BJ (cell line): ENCODE measurements around the gene ZNF324. TPM values are rescaled to one million over a fixed set of nuclear protein-coding genes. Genes with fewer than 3 reads are reported as not detected.
A peak's percentile ranks its signal among the peaks of the same experiment; 100 is the strongest.

Source experiments
- CTCF ChIA-PET: fragments of 350-600 bp; formaldehyde crosslinking; extraction: SDS; loops from one replicate; lab custom pipeline; 2021; ENCODE audit warnings: antibody characterized with exemption, inconsistent platforms; lab: Yijun Ruan, JAX
- POLR2A ChIA-PET: fragments of 300-600 bp; sonication (Branson Sonifier 250); formaldehyde crosslinking; extraction: SDS; loops from one replicate; lab custom pipeline; 2021; ENCODE audit warnings: antibody characterized with exemption; lab: Charles Lee
- DNase-seq: peaks from one replicate; pipeline ENCODE4 v3.0.0-alpha.2; 2011; ENCODE audit warnings: low read depth
- H3K27me3 ChIP-seq: 2 replicates; pipeline ENCODE4 v1.6.0; 2011; ENCODE audit warnings: low read length; ENCODE audit not compliant: control insufficient read depth, insufficient read depth
- H3K36me3 ChIP-seq: 2 replicates; pipeline ENCODE4 v1.5.1; 2011; ENCODE audit warnings: low read length; ENCODE audit not compliant: control insufficient read depth, insufficient read depth
- H3K4me3 ChIP-seq: 2 replicates; pipeline ENCODE4 v1.5.1; 2011; ENCODE audit warnings: low read depth, mild to moderate bottlenecking, control low read depth, low read length
- polyA plus RNA-seq: library from polyadenylated mRNA; depleted of rRNA; stranded (reverse); fragments of >200 nt; gene quantifications from 2 replicates; pipeline ENCODE4 v1.2.3, GENCODE V29; 2011
- TF ChIP-seq, protein P1 (sequence below): IDR thresholded peaks from 2 replicates; pipeline ENCODE4 v1.5.1; 2011; ENCODE audit warnings: low read depth, mild to moderate bottlenecking, control low read depth, inconsistent platforms, low read length, moderate library complexity; ENCODE audit not compliant: insufficient read depth

Gene ZNF324
- polyA plus RNA-seq, 1 experiment: 4.4 TPM

DNA sequence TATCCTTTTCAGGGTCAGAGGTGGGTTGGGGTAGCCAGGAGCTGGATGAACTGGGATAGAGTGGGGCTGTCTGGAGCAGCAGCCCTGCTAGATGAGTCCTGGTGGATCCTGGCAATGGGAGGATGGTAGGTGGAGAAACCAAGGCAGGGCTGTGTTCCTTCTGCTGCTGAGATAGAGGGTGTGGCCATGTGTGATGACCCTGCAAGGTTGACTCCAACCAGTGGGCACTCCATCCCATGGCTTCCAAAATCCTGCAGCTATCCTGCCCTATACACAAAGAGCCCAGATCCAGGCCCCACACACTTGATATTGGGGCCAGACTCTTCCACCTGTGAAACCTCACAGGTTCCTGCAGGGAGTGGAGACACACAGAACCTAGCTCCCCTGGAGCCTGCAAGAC lies 6.9 kb downstream of the ZNF324 start:
- Histone ChIP-seq H3K27me3 (no peaks in the 10 kb centered on the region), H3K4me3 (no peak overlapping the region), H3K36me3 (peaks cover 14% of the 10 kb centered on the region)
- ChIA-PET CTCF (interaction anchor here (1.6 kb wide), 1 partner anchor 46 kb away, joined by 4 read pairs; the partner anchor contains the start of gene ZBTB45), POLR2A (no interaction called here)
- TF ChIP-seq, protein P1, sequence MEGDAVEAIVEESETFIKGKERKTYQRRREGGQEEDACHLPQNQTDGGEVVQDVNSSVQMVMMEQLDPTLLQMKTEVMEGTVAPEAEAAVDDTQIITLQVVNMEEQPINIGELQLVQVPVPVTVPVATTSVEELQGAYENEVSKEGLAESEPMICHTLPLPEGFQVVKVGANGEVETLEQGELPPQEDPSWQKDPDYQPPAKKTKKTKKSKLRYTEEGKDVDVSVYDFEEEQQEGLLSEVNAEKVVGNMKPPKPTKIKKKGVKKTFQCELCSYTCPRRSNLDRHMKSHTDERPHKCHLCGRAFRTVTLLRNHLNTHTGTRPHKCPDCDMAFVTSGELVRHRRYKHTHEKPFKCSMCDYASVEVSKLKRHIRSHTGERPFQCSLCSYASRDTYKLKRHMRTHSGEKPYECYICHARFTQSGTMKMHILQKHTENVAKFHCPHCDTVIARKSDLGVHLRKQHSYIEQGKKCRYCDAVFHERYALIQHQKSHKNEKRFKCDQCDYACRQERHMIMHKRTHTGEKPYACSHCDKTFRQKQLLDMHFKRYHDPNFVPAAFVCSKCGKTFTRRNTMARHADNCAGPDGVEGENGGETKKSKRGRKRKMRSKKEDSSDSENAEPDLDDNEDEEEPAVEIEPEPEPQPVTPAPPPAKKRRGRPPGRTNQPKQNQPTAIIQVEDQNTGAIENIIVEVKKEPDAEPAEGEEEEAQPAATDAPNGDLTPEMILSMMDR: no peak
- no peak for DNase-seq

DNA sequence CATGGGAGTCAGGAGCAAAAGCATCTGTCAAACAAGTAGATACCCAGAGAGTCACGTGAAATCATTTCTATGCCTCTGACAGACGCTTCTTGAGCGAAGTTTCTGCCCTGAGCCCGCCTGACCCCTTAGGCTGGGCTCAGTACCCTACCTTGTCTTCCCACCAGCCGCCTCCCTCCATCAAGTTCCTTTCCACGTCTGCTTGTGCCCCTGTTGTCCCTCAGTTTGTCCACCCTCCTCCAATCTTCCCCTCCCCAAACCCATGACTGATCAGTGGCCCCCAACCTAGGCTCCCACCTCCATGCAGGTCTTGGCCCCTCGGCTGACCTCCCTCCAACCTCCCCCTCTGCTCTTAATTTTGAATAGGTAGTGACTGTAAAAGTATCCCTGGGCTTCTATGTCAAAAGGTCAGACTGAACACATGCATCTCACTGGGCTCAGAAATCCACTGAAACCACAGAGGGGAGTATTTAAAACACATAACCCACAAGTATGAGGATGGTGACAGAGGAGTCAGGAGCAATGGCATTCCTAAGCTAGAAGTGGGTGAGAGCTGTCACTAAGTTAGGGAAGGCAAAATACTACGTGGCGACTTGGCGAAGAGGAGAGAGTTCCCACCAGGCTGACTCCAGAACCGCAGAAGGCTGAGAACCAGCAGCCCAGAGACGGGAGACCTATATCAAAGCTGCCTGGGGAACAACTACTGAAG lies 7.6 kb downstream of the ZNF324 start:
- Histone ChIP-seq H3K36me3 (peaks cover 14% of the 10 kb centered on the region), H3K4me3 (no peak overlapping the region), H3K27me3 (no peaks in the 10 kb centered on the region)
- TF ChIP-seq, protein P1: no peak
- POLR2A ChIA-PET: no interaction called here
- peak; percentile 25 for DNase-seq
- CTCF ChIA-PET: interaction anchor here (1.6 kb wide), 1 partner anchor 45 kb away, joined by 4 read pairs; the partner anchor contains the start of gene ZBTB45

DNA sequence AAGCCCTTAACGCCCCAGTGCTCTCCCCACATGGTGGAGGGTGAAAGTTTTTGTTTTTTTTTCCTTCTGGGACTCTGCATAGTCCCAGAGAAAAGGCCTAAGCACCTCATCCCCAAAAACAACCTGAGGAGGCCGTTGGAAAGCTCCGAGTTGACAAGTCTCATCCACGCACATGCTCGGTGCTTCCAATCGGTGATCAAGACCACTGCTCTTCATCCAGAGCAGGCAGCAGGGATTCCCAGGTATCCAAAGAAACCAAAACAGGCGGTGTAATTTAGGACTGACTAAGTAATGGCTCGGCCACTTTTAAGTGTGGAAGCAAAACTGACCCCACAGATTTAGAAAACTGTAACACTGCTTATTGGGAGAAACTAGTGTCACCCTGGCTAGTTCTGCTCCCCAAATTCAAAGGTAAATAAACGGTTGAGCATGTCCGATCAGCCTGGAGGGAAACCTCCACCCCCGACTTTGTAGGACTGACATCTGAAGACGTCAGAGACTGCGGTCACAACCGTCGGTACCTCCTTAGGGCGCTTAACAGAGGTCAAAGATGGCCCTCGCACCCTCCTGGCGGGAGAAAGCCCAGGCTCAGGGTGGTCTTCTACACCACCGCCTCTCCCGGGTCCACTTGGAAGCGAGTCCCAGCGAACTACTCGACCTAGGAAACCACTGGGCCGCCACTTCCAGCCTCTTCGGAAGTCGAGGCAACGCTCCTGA lies 8.3 kb downstream of the ZNF324 start:
- ChIA-PET CTCF (no interaction called here), POLR2A (no interaction called here)
- H3K27me3 ChIP-seq: no peaks in the 10 kb centered on the region
- H3K36me3 ChIP-seq: peaks cover 14% of the 10 kb centered on the region
- DNase-seq: no peak
- TF ChIP-seq, protein P1: no peak
- H3K4me3 ChIP-seq: peak overlapping the region; percentile 62

- ChIA-PET CTCF (no interaction called here), POLR2A (no interaction called here)
- Histone ChIP-seq H3K36me3 (peaks cover 18% of the 10 kb centered on the region), H3K4me3 (peak within 1 kb of the TSS; percentile 62), H3K27me3 (no peaks in the 10 kb centered on the region)
- TF ChIP-seq, protein P1: no peak
- peak; percentile 84 for DNase-seq
Observed at GRCh38 chr19:58475714-58476497, 9.0 kb downstream of the ZNF324 start, which contains the start of gene ZNF446. TSS of gene ZNF446 (plus strand) at chr19:58476352. CDS start at chr19:58477219, 867 bp downstream.
